H9 (cell line): Measurements from ENCODE around the gene GZMH. TPM values are rescaled to one million over a fixed set of nuclear protein-coding genes. Genes with fewer than 3 reads are reported as not detected.

Source experiments
- DNase-seq: peaks from one replicate; pipeline ENCODE4 v3.0.0-alpha.2; 2017
- H2AFZ ChIP-seq: one replicate; pipeline ENCODE4 v1.6.1; 2013; ENCODE audit warnings: mild to moderate bottlenecking, low read length, control low read depth, moderate library complexity
- H2AK5ac ChIP-seq: 2 replicates; pipeline ENCODE4 v1.6.1; 2013; ENCODE audit warnings: low read length, control low read depth, mixed read lengths; ENCODE audit not compliant: insufficient read length
- H2BK120ac ChIP-seq: one replicate; pipeline ENCODE4 v1.6.1; 2013; ENCODE audit warnings: low read depth, mild to moderate bottlenecking, low read length, control low read depth, inconsistent platforms; ENCODE audit not compliant: poor library complexity, severe bottlenecking
- H2BK12ac ChIP-seq: 2 replicates; pipeline ENCODE4 v1.6.1; 2013; ENCODE audit warnings: low read length, control low read depth, mixed read lengths, low read depth; ENCODE audit not compliant: insufficient read length
- H2BK15ac ChIP-seq: 2 replicates; pipeline ENCODE4 v1.6.1; 2013; ENCODE audit warnings: low read depth, low read length, control low read depth
- H2BK20ac ChIP-seq: one replicate; pipeline ENCODE4 v1.6.1; 2013; ENCODE audit warnings: low read depth, mild to moderate bottlenecking, low read length, control low read depth, inconsistent platforms; ENCODE audit not compliant: poor library complexity, severe bottlenecking
- H2BK5ac ChIP-seq: 2 replicates; pipeline ENCODE4 v1.6.1; 2013; ENCODE audit warnings: low read length, control low read depth, mixed read lengths; ENCODE audit not compliant: insufficient read length
- H3K14ac ChIP-seq: 2 replicates; pipeline ENCODE4 v1.6.1; 2013; ENCODE audit warnings: low read length, control low read depth; ENCODE audit not compliant: insufficient read depth
- H3K18ac ChIP-seq: 2 replicates; pipeline ENCODE4 v1.6.1; 2013; ENCODE audit warnings: low read depth, mild to moderate bottlenecking, mixed read lengths, low read length, control low read depth; ENCODE audit not compliant: insufficient read length
- H3K23ac ChIP-seq: 2 replicates; pipeline ENCODE4 v1.6.1; 2013; ENCODE audit warnings: low read length, control low read depth, mixed read lengths, low read depth; ENCODE audit not compliant: insufficient read length
- H3K23me2 ChIP-seq: 2 replicates; pipeline ENCODE4 v1.6.1; 2013; ENCODE audit warnings: low read depth, mild to moderate bottlenecking, mixed read lengths, low read length, control low read depth; ENCODE audit not compliant: insufficient read length, poor library complexity, severe bottlenecking
- H3K27ac ChIP-seq: 2 replicates; pipeline ENCODE4 v1.5.1; 2013; ENCODE audit warnings: low read length, control low read depth, mixed read lengths, low read depth; ENCODE audit not compliant: insufficient read length
- H3K27me3 ChIP-seq: 2 replicates; pipeline ENCODE4 v1.6.1; 2013; ENCODE audit warnings: low read length, control low read depth, inconsistent platforms; ENCODE audit not compliant: insufficient read depth
- H3K4ac ChIP-seq: 2 replicates; pipeline ENCODE4 v1.6.1; 2013; ENCODE audit warnings: low read depth, mild to moderate bottlenecking, control low read depth, inconsistent platforms, low read length, moderate library complexity
- H3K4me1 ChIP-seq: 2 replicates; pipeline ENCODE4 v1.6.1; 2013; ENCODE audit warnings: low read length, control low read depth, inconsistent platforms; ENCODE audit not compliant: insufficient read depth
- H3K4me2 ChIP-seq: 2 replicates; pipeline ENCODE4 v1.6.1; 2013; ENCODE audit warnings: low read length, control low read depth, mixed read lengths; ENCODE audit not compliant: insufficient read length, insufficient read depth
- H3K56ac ChIP-seq: 2 replicates; pipeline ENCODE4 v1.6.1; 2013; ENCODE audit warnings: low read depth, mild to moderate bottlenecking, mixed read lengths, low read length, control low read depth; ENCODE audit not compliant: insufficient read length
- H3K79me1 ChIP-seq: 2 replicates; pipeline ENCODE4 v1.6.1; 2013; ENCODE audit warnings: low read depth, mild to moderate bottlenecking, moderate library complexity, low read length, control low read depth, inconsistent platforms; ENCODE audit not compliant: insufficient read depth, poor library complexity, severe bottlenecking
- H3K79me2 ChIP-seq: 2 replicates; pipeline ENCODE4 v1.6.1; 2013; ENCODE audit warnings: low read length, control low read depth, inconsistent platforms; ENCODE audit not compliant: insufficient read depth
- H3K9ac ChIP-seq: 2 replicates; pipeline ENCODE4 v1.6.1; 2013; ENCODE audit warnings: low read length, control low read depth, mixed read lengths; ENCODE audit not compliant: insufficient read length; ENCODE audit errors: extremely low read depth
- H3K9me3 ChIP-seq: one replicate; pipeline ENCODE4 v1.6.1; 2013; ENCODE audit warnings: low read depth, low read length, inconsistent platforms; ENCODE audit not compliant: control insufficient read depth
- H3T11ph ChIP-seq: one replicate; pipeline ENCODE4 v1.6.1; 2013; ENCODE audit warnings: mild to moderate bottlenecking, low read length, control low read depth, inconsistent platforms
- H4K20me1 ChIP-seq: one replicate; pipeline ENCODE4 v1.6.1; 2013; ENCODE audit not compliant: control insufficient read depth, insufficient read length, insufficient read depth
- H4K5ac ChIP-seq: 2 replicates; pipeline ENCODE4 v1.6.1; 2013; ENCODE audit warnings: low read depth, mild to moderate bottlenecking, mixed read lengths, low read length, control low read depth; ENCODE audit not compliant: insufficient read length
- H4K8ac ChIP-seq: replicated peaks from 2 replicates; pipeline ENCODE4 v1.6.1; 2013; ENCODE audit warnings: low read length, control low read depth, mixed read lengths, low read depth; ENCODE audit not compliant: insufficient read length
- H4K91ac ChIP-seq: 2 replicates; pipeline ENCODE4 v1.6.1; 2013; ENCODE audit warnings: low read depth, mild to moderate bottlenecking, moderate library complexity, mixed read lengths, low read length, control low read depth; ENCODE audit not compliant: insufficient read length
- H3K27ac Mint-ChIP-seq, 3 experiments: 2 replicates in 2 of 3; 3 replicates in 1 of 3; pipeline ENCODE4 v1.8.0; 2020 to 2021; ENCODE audit warnings: mixed read lengths in 3 of 3, mild to moderate bottlenecking in 1 of 3, moderate library complexity in 1 of 3
- H3K27me3 Mint-ChIP-seq: 2 replicates; pipeline ENCODE4 v1.8.0; 2021; ENCODE audit warnings: low read depth, mild to moderate bottlenecking, moderate library complexity, mixed read lengths
- H3K36me3 Mint-ChIP-seq, 3 experiments: 2 replicates in 2 of 3; 3 replicates in 1 of 3; pipeline ENCODE4 v1.8.0; 2020 to 2021; ENCODE audit warnings: low read depth in 3 of 3, mixed read lengths in 3 of 3; ENCODE audit not compliant: insufficient read depth in 1 of 3
- H3K4me1 Mint-ChIP-seq, 2 experiments: 2 replicates each; pipeline ENCODE4 v1.8.0; 2020; ENCODE audit warnings: mixed read lengths in 2 of 2
- H3K4me3 Mint-ChIP-seq, 2 experiments: 2 replicates in 1 of 2; 3 replicates in 1 of 2; pipeline ENCODE4 v1.8.0; 2020 to 2021; ENCODE audit warnings: mild to moderate bottlenecking in 2 of 2, mixed read lengths in 2 of 2, moderate library complexity in 1 of 2
- H3K9me3 Mint-ChIP-seq, 2 experiments: 2 replicates in 1 of 2; 3 replicates in 1 of 2; pipeline ENCODE4 v1.8.0; 2020; ENCODE audit warnings: mild to moderate bottlenecking in 2 of 2, mixed read lengths in 2 of 2, moderate library complexity in 1 of 2
- CTCF ChIP-seq: fragments of 200-600 bp; sonication (generic); conservative IDR thresholded peaks from 3 replicates; pipeline ENCODE4 v1.8.0; 2021; ENCODE audit warnings: antibody characterized with exemption, mild to moderate bottlenecking
- WGBS: extraction: QIAGEN DNeasy Blood & Tissue Kit; methylation state at CpG from one replicate; pipeline ENCODE4 v1.1.7; 2013; ENCODE audit warnings: missing lambda C conversion rate, low lambda C conversion rate, mixed read lengths; ENCODE audit not compliant: insufficient read length; ENCODE audit errors: extremely low coverage; 5-methylcytosine and 5-hydroxymethylcytosine counted together
- total RNA-seq: library from RNA; stranded (reverse); gene quantifications from 2 replicates; pipeline ENCODE4 v1.2.1, GENCODE V29; 2021

GZMH gene
- total RNA-seq, 1 experiment from 2014 or later, result not detected

- Histone ChIP-seq H3K4me2 (no peak overlapping the region), H3K23ac (no peak overlapping the region), H2BK5ac (no peak overlapping the region), H3K23me2 (no peaks in the 10 kb centered on the region), H4K8ac (no peak overlapping the region), H4K5ac (no peak overlapping the region), H2AK5ac (no peak overlapping the region), H2AFZ (no peak overlapping the region), H4K20me1 (no peaks in the 10 kb centered on the region), H3K79me2 (no peaks in the 10 kb centered on the region), H3K14ac (no peak overlapping the region), H3K27me3 (no peaks in the 10 kb centered on the region), H3K9ac (no peak overlapping the region), H2BK20ac (no peak overlapping the region), H3K18ac (no peak overlapping the region), H2BK15ac (no peak overlapping the region), H4K91ac (no peak overlapping the region), H2BK120ac (no peak overlapping the region), H2BK12ac (no peak overlapping the region), H3K56ac (no peak overlapping the region), H3K4ac (no peak overlapping the region), H3K27ac (no peak overlapping the region), H3K79me1 (no peaks in the 10 kb centered on the region), H3K9me3 (no peaks in the 10 kb centered on the region), H3T11ph (no peak overlapping the region), H3K4me1 (no peaks in the 10 kb centered on the region)
- Mint-ChIP-seq H3K27ac (peak overlapping the region in 1 of 3 experiments; percentile 37; a peak in 1 of 7 replicates), H3K4me1 (no peaks in the 10 kb centered on the region), H3K4me3 (no peak overlapping the region), H3K36me3 (peaks cover 0 to 25% (median 0%) of the 10 kb centered on the region in 3 experiments; a peak in 2 of 7 replicates), H3K27me3 (peaks cover 3% of the 10 kb centered on the region), H3K9me3 (peaks cover 0 to 85% of the 10 kb centered on the region in 2 experiments; a peak in 2 of 5 replicates)
- no peak for TF ChIP-seq CTCF
- no CpG with 5 or more reads among the region's 3 CpGs for WGBS
- no peak for DNase-seq
Observed at GRCh38 chr14:24639270-24639669, 29.8 kb upstream of the GZMH start.
